GM23248 (cell line): Measurements from ENCODE around the gene TMEM108.

ENCODE experiments used
- EZH2 ChIP-seq: fragments of 200-600 bp; sonication (generic); IDR thresholded peaks from 2 replicates; pipeline ENCODE4 v1.6.1; 2018; ENCODE audit warnings: antibody characterized with exemption, mild to moderate bottlenecking; ENCODE audit not compliant: insufficient read depth, poor library complexity, severe bottlenecking
- EZH2phosphoT487 ChIP-seq: fragments of 200-600 bp; sonication (generic); IDR thresholded peaks from 2 replicates; pipeline ENCODE4 v1.6.1; 2018; ENCODE audit warnings: antibody characterized with exemption, moderate library complexity, mild to moderate bottlenecking, low read depth; ENCODE audit not compliant: insufficient read depth

- TF ChIP-seq EZH2 (no peak), EZH2phosphoT487 (no peak)
Observed at GRCh38 chr3:133117342-133117741, 79.2 kb downstream of the TMEM108 start.
